ENCODE measurements around the gene KCNJ8.
"Not testable (repeated sequence)": the region's sequence is repeated elsewhere in the genome, so short reads cannot be mapped to it uniquely, and the experiment has no call there.

The KCNJ8 gene

GRCh38 chr12:21786041-21786531 lies 11.6 kb upstream of the KCNJ8 start:
- no peak for DNase-seq (ENCODE audit: low read depth in 2 of 2)

- DNase-seq (ENCODE audit: low read depth in 2 of 2): not testable (repeated sequence)
These were observed 8.2 kb upstream of the KCNJ8 start for GRCh38 chr12:21782723-21783122.

GRCh38 chr12:21780786-21781185 lies 6.3 kb upstream of the KCNJ8 start:
- DNase-seq (ENCODE audit: low read depth in 2 of 2): no peak

- no peak for DNase-seq (ENCODE audit: low read depth in 2 of 2)
These were observed 1.7 kb upstream of the KCNJ8 start for GRCh38 chr12:21776175-21776574.

GRCh38 chr12:21775133-21775820 lies 771 bp upstream of the KCNJ8 start:
- no peak for DNase-seq (ENCODE audit: low read depth in 2 of 2)

GRCh38 chr12:21773806-21774205 lies 700 bp downstream of the KCNJ8 start:
- DNase-seq (ENCODE audit: low read depth in 2 of 2): no peak

- no peak for DNase-seq (ENCODE audit: low read depth in 2 of 2)
These were observed 1.2 kb downstream of the KCNJ8 start for GRCh38 chr12:21773263-21773741.

- no peak for DNase-seq (ENCODE audit: low read depth in 2 of 2)
These were observed 3.2 kb downstream of the KCNJ8 start for GRCh38 chr12:21771311-21771710.

GRCh38 chr12:21769307-21769706 lies 5.2 kb downstream of the KCNJ8 start:
- no peak for DNase-seq (ENCODE audit: low read depth in 2 of 2)

GRCh38 chr12:21766403-21766802 lies 8.1 kb downstream of the KCNJ8 start:
- no peak for DNase-seq (ENCODE audit: low read depth in 2 of 2)

- no peak for DNase-seq (ENCODE audit: low read depth in 2 of 2)
These were observed 9.6 kb downstream of the KCNJ8 start for GRCh38 chr12:21764950-21765349.

GRCh38 chr12:21764065-21764464 lies 10.4 kb downstream of the KCNJ8 start:
- DNase-seq (ENCODE audit: low read depth in 2 of 2): no peak

- DNase-seq (ENCODE audit: low read depth in 2 of 2): no peak
These were observed 11.0 kb downstream of the KCNJ8 start for GRCh38 chr12:21763531-21763930.

- DNase-seq (ENCODE audit: low read depth in 2 of 2): no peak
These were observed 14.8 kb downstream of the KCNJ8 start for GRCh38 chr12:21759737-21760136.

GRCh38 chr12:21757735-21758134 lies 16.8 kb downstream of the KCNJ8 start:
- DNase-seq (ENCODE audit: low read depth in 2 of 2): no peak

GRCh38 chr12:21756699-21757098 lies 17.8 kb downstream of the KCNJ8 start:
- no peak for DNase-seq (ENCODE audit: low read depth in 2 of 2)

- no peak for DNase-seq (ENCODE audit: low read depth in 2 of 2)
These were observed 23.0 kb downstream of the KCNJ8 start for GRCh38 chr12:21751517-21751916.

- DNase-seq (ENCODE audit: low read depth in 2 of 2): no peak
These were observed 29.2 kb downstream of the KCNJ8 start for GRCh38 chr12:21745258-21745657.

- DNase-seq (ENCODE audit: low read depth in 2 of 2): no peak
These were observed 43.4 kb downstream of the KCNJ8 start for GRCh38 chr12:21731144-21731543.

- no peak for DNase-seq (ENCODE audit: low read depth in 2 of 2)
These were observed 48.8 kb downstream of the KCNJ8 start for GRCh38 chr12:21725731-21726130.

- DNase-seq (ENCODE audit: low read depth in 2 of 2): no peak
These were observed 55.4 kb downstream of the KCNJ8 start for GRCh38 chr12:21718944-21719650.

- DNase-seq (ENCODE audit: low read depth in 2 of 2): no peak
These were observed 56.1 kb downstream of the KCNJ8 start for GRCh38 chr12:21718403-21718802.

GRCh38 chr12:21717767-21718166 lies 56.7 kb downstream of the KCNJ8 start:
- no peak for DNase-seq (ENCODE audit: low read depth in 2 of 2)
